Measurements from ENCODE around the gene CMIP. TPM values are rescaled to one million over a fixed set of nuclear protein-coding genes. Genes with fewer than 3 reads are reported as not detected.

The CMIP gene
- total RNA-seq, 1 experiment from 2014 or later, result 63.7 TPM

- H3K36me3 Mint-ChIP-seq, result no peaks in the 10 kb centered on the region
- H3K27me3 Mint-ChIP-seq (ENCODE audit: low read depth), result no peaks in the 10 kb centered on the region; the same call in 1 of the 2 replicates
- H3K4me3 Mint-ChIP-seq, result no peak overlapping the region
- ATAC-seq (no peak), DNase-seq (ENCODE audit: low spot score) (no peak)
- ChIA-PET CTCF (interaction anchor here (0.7 to 1.8 kb wide), 2 partner anchors 12 kb away, joined by 3 to 9 read pairs; no protein-coding TSS in a partner anchor), POLR2A (no interaction called here)
- H3K27ac Mint-ChIP-seq, result no peak overlapping the region
- H3K9me3 Mint-ChIP-seq, result no peaks in the 10 kb centered on the region
- no peak for TF ChIP-seq NR2C2 (CRISPR knock-in tag; IDR thresholded peaks at IDR 0.05)
- peaks cover 22% of the 10 kb centered on the region for H3K4me1 Mint-ChIP-seq
Measured at GRCh38 chr16:81574168-81574567, 129.6 kb downstream of the CMIP start.

- POLR2A ChIA-PET, result no interaction called here
- H3K27me3 Mint-ChIP-seq (ENCODE audit: low read depth), result no peaks in the 10 kb centered on the region; the same call in 1 of the 2 replicates
- ATAC-seq, result no peak
- H3K9me3 Mint-ChIP-seq, result no peaks in the 10 kb centered on the region
- TF ChIP-seq TEAD1 (CRISPR knock-in tag; IDR thresholded peaks at IDR 0.05) (no peak), GRHL2 (CRISPR knock-in tag; IDR thresholded peaks at IDR 0.05; ENCODE audit: insufficient replicate concordance, severe bottlenecking) (no peak), NR2C2 (CRISPR knock-in tag; IDR thresholded peaks at IDR 0.05) (no peak), ZNF425 (CRISPR knock-in tag; conservative IDR thresholded peaks at IDR 0.05) (no peak), ZNF671 (CRISPR knock-in tag; IDR thresholded peaks at IDR 0.05) (no peak), NR3C1 (CRISPR knock-in tag; conservative IDR thresholded peaks at IDR 0.05; ENCODE audit: low read depth) (no peak), RORB (CRISPR knock-in tag; IDR thresholded peaks at IDR 0.05) (no peak), CDX4 (CRISPR knock-in tag; IDR thresholded peaks at IDR 0.05; ENCODE audit: borderline replicate concordance) (no peak), OVOL2 (CRISPR knock-in tag; IDR thresholded peaks at IDR 0.05; ENCODE audit: borderline replicate concordance) (no peak), NR1H2 (CRISPR knock-in tag; IDR thresholded peaks at IDR 0.05) (no peak), ZNF263 (CRISPR knock-in tag; IDR thresholded peaks at IDR 0.05; ENCODE audit: low read depth) (no peak)
- H3K4me3 Mint-ChIP-seq, result no peak overlapping the region
- no peak overlapping the region for H3K27ac Mint-ChIP-seq
- DNase-seq (ENCODE audit: low spot score), result no peak
- H3K4me1 Mint-ChIP-seq, result peaks cover 15% of the 10 kb centered on the region
- CTCF ChIA-PET, result interaction anchor here (1.8 kb wide), 1 partner anchor 10 kb away, joined by 9 read pairs; no protein-coding TSS in a partner anchor
- no peaks in the 10 kb centered on the region for H3K36me3 Mint-ChIP-seq
Measured at GRCh38 chr16:81575307-81575706, 130.7 kb downstream of the CMIP start.

GRCh38 chr16:81575834-81576233, 131.2 kb downstream of the CMIP start:
- H3K9me3 Mint-ChIP-seq, result no peaks in the 10 kb centered on the region

More at GRCh38 chr16:81575834-81576233, 131.2 kb downstream of the CMIP start:
- TF ChIP-seq ZSCAN18 (CRISPR knock-in tag; IDR thresholded peaks at IDR 0.05) (no peak), CDX4 (CRISPR knock-in tag; IDR thresholded peaks at IDR 0.05; ENCODE audit: borderline replicate concordance) (no peak), ELF4 (CRISPR knock-in tag; IDR thresholded peaks at IDR 0.05; ENCODE audit: low read depth) (no peak), ZNF317 (CRISPR knock-in tag; IDR thresholded peaks at IDR 0.05; ENCODE audit: borderline replicate concordance, low read depth) (no peak), ZNF232 (CRISPR knock-in tag; IDR thresholded peaks at IDR 0.05) (no peak), NR1H2 (CRISPR knock-in tag; IDR thresholded peaks at IDR 0.05) (no peak), FOXP1 (CRISPR knock-in tag; IDR thresholded peaks at IDR 0.05; ENCODE audit: borderline replicate concordance) (no peak), HMGA2 (CRISPR knock-in tag; IDR thresholded peaks at IDR 0.05) (no peak), USF1 (CRISPR knock-in tag; IDR thresholded peaks at IDR 0.05) (no peak), MXD4 (CRISPR knock-in tag; IDR thresholded peaks at IDR 0.05; ENCODE audit: borderline replicate concordance) (no peak), ETV6 (CRISPR knock-in tag; IDR thresholded peaks at IDR 0.05) (no peak), GRHL2 (CRISPR knock-in tag; IDR thresholded peaks at IDR 0.05; ENCODE audit: insufficient replicate concordance, severe bottlenecking) (no peak), E2F4 (CRISPR knock-in tag; IDR thresholded peaks at IDR 0.05; ENCODE audit: borderline replicate concordance, low read depth) (no peak), ZNF671 (CRISPR knock-in tag; IDR thresholded peaks at IDR 0.05) (no peak), TEAD4 (CRISPR knock-in tag; IDR thresholded peaks at IDR 0.05) (no peak)
- no peak overlapping the region for H3K27ac Mint-ChIP-seq
- POLR2A ChIA-PET, result no interaction called here
- CTCF ChIA-PET, result interaction anchor here (1.8 kb wide), 1 partner anchor 10 kb away, joined by 9 read pairs; no protein-coding TSS in a partner anchor
- DNase-seq (ENCODE audit: low spot score) (no peak), ATAC-seq (no peak)
- no peaks in the 10 kb centered on the region; the same call in 1 of the 2 replicates for H3K27me3 Mint-ChIP-seq (ENCODE audit: low read depth)
- H3K4me1 Mint-ChIP-seq, result 0 out of 2 replicates have a peak, but pooled peaks cover 11% of the 10 kb centered on the region
- H3K36me3 Mint-ChIP-seq, result no peaks in the 10 kb centered on the region
- H3K4me3 Mint-ChIP-seq, result no peak overlapping the region

Measured in WTC11 (cell line).